GM10266 (cell line): ENCODE measurements around the gene SMAD3.

Experiments
- DNase-seq: peaks from one replicate; pipeline ENCODE4 v3.0.0; 2012; ENCODE audit errors: extremely low spot score
- CTCF ChIP-seq: IDR thresholded peaks from 2 replicates; pipeline ENCODE4 v1.5.1; 2012; ENCODE audit warnings: mild to moderate bottlenecking, low read depth; ENCODE audit not compliant: control insufficient read depth, insufficient read depth; ENCODE audit errors: missing control alignments

SMAD3 gene

DNA sequence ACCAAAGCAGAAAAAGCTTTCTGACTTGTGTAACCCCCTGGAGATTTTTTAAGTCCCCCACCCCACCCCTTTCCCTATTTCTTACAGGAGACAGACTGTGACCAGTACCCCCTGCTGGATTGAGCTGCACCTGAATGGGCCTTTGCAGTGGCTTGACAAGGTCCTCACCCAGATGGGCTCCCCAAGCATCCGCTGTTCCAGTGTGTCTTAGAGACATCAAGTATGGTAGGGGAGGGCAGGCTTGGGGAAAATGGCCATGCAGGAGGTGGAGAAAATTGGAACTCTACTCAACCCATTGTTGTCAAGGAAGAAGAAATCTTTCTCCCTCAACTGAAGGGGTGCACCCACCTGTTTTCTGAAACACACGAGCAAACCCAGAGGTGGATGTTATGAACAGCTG lies 124.9 kb downstream of the SMAD3 start:
- no peak for DNase-seq
- no peak for TF ChIP-seq CTCF

DNA sequence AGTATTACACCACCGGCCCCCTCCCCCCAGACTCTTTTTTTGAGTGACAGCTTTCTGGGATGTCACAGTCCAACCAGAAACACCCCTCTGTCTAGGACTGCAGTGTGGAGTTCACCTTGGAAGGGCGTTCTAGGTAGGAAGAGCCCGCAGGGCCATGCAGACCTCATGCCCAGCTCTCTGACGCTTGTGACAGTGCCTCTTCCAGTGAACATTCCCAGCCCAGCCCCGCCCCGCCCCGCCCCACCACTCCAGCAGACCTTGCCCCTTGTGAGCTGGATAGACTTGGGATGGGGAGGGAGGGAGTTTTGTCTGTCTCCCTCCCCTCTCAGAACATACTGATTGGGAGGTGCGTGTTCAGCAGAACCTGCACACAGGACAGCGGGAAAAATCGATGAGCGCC lies 125.4 kb downstream of the SMAD3 start:
- TF ChIP-seq CTCF: no peak
- DNase-seq: no peak

DNA sequence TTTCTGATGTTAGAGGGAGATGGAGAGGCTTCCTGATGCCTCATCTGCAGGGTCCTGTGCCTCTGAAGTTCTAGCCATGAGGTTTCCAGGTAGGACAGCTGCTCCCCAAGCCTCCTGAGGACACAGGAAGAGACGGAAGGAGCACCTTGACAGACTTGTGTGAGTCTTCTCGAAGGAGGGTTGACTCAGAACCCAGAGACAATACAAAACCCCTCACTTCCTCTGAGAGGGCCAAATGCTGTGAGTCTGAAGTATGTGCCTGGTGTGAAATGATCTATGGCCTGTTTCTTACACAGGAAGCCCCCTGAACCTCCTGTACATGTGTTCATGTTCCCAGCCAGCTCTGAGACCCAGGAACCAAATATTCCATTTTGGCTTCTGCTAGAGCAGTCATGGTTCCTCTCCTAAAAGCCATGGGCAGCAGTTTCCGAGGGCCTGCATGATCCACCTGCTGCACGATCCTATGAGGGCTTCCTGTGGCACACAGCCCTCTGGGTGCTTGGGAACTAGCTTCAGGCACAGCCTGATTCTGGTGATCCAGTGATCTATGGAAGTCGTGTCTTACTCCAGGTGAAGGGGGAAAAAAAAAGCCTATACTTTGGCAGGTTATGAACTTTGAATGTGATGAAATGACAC lies 126.9 kb downstream of the SMAD3 start:
- no peak for DNase-seq
- no peak for TF ChIP-seq CTCF

DNA sequence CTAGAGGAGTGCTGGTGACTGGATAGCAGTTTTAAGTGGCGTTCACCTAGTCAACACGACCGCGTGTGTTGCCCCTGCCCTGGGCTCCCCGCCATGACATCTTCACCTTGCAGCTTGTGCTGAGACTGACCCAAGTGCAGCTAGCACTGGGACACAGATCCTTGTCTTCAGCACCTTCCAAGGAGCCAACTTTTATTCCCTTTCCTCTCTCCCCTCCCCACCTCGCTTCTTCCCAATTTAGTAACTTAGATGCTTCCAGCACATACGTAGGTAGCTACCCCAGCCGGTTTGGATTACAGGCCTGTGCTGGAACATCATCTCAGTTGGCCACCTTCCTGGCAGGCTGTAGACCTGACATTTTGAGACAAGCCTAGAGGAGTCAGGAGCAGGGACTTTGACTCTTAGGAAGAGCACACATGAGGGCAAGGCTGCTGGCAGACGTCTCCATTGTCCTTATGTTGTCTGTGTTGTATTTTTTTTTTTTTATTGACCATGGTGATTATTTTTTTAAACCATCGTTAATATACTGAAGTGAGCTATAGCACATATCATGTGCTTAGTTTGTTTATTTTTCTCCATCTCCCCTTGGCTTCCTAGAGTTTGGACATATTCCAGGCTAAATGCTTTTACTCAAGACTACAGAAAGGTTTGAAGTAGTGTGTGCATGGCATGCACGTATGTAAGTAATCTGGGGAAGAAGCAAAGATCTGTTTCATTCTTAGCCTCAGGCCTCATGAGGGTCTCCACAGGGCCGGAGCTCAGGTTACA lies 128.0 kb downstream of the SMAD3 start:
- DNase-seq: no peak
- TF ChIP-seq CTCF: no peak

DNA sequence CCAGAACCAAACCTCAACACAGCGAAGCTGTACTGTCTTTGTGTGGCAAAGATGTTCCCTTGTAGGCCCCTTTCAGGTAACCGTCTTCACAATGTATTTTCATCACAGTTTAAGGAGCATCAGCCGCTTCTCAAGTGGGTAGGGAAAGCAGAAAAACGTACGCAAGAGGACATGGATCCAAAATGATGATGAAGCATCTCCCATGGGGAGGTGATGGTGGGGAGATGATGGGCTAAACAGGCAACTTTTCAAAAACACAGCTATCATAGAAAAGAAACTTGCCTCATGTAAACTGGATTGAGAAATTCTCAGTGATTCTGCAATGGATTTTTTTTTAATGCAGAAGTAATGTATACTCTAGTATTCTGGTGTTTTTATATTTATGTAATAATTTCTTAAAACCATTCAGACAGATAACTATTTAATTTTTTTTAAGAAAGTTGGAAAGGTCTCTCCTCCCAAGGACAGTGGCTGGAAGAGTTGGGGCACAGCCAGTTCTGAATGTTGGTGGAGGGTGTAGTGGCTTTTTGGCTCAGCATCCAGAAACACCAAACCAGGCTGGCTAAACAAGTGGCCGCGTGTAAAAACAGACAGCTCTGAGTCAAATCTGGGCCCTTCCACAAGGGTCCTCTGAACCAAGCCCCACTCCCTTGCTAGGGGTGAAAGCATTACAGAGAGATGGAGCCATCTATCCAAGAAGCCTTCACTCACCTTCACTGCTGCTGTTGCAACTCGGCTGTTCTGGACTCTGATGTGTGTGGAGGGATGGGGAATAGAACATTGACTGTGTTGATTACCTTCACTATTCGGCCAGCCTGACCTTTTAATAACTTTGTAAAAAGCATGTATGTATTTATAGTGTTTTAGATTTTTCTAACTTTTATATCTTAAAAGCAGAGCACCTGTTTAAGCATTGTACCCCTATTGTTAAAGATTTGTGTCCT lies 129.0 kb downstream of the SMAD3 start:
- no peak for TF ChIP-seq CTCF
- DNase-seq: no peak

GRCh38 chr15:67195305-67195704 lies 129.9 kb downstream of the SMAD3 start:
- no peak for DNase-seq
- no peak for TF ChIP-seq CTCF

- DNase-seq: no peak
- TF ChIP-seq CTCF: no peak
These were observed 130.8 kb downstream of the SMAD3 start for GRCh38 chr15:67196222-67196621.
